Neural cell (in vitro differentiated cells): ENCODE measurements around the gene RNF19B. TPM values are rescaled to one million over a fixed set of nuclear protein-coding genes. Genes with fewer than 3 reads are reported as not detected.

Source experiments
- H2AFZ ChIP-seq: fragments of 200-600, 300-800 bp; sonication (generic), shearing (Covaris generic); 2 replicates; pipeline ENCODE4 v1.6.0; 2014; ENCODE audit warnings: low read depth, mild to moderate bottlenecking, antibody characterized with exemption, low read length, moderate library complexity
- H3F3A ChIP-seq: fragments of 200-600 bp; shearing (Covaris generic); 2 replicates; pipeline ENCODE4 v1.6.1; 2016; ENCODE audit warnings: mild to moderate bottlenecking, moderate library complexity, mixed read lengths, antibody characterized with exemption, low read length; ENCODE audit not compliant: insufficient read depth, poor library complexity, severe bottlenecking
- H3K27ac ChIP-seq: fragments of 200-600, 300-800 bp; sonication (generic), shearing (Covaris generic); 2 replicates; pipeline ENCODE4 v1.5.1; 2014; ENCODE audit warnings: mild to moderate bottlenecking, low read length, moderate library complexity
- H3K27me3 ChIP-seq: fragments of 300-800, 200-600 bp; sonication (generic), shearing (Covaris generic); 2 replicates; pipeline ENCODE4 v1.6.0; 2014; ENCODE audit warnings: mild to moderate bottlenecking, low read depth, low read length, moderate library complexity; ENCODE audit not compliant: insufficient read depth
- H3K36me3 ChIP-seq: fragments of 300-800, 200-600 bp; sonication (generic), shearing (Covaris generic); 2 replicates; pipeline ENCODE4 v1.5.1; 2014; ENCODE audit warnings: mild to moderate bottlenecking, antibody characterized with exemption, low read length, moderate library complexity; ENCODE audit not compliant: insufficient read depth
- H3K4me2 ChIP-seq: fragments of 300-800, 200-600 bp; sonication (generic), shearing (Covaris generic); 2 replicates; pipeline ENCODE4 v1.6.0; 2014; ENCODE audit warnings: mild to moderate bottlenecking, low read length
- H3K4me3 ChIP-seq: fragments of 300-800, 200-600 bp; sonication (generic), shearing (Covaris generic); 2 replicates; pipeline ENCODE4 v1.5.1; 2014; ENCODE audit warnings: mild to moderate bottlenecking, low read length, moderate library complexity
- H3K79me2 ChIP-seq: fragments of 200-600 bp; shearing (Covaris generic); replicated peaks from 2 replicates; pipeline ENCODE4 v1.6.0; 2014; ENCODE audit warnings: mild to moderate bottlenecking, low read length, moderate library complexity; ENCODE audit not compliant: insufficient read depth
- H3K9ac ChIP-seq: fragments of 300-800, 200-600 bp; sonication (generic), shearing (Covaris generic); 2 replicates; pipeline ENCODE4 v1.6.1; 2016; ENCODE audit warnings: mild to moderate bottlenecking, low read length, mixed read lengths
- H3K9me2 ChIP-seq: fragments of 200-600 bp; shearing (Covaris generic); 2 replicates; pipeline ENCODE4 v1.6.1; 2016; ENCODE audit warnings: mild to moderate bottlenecking, low read length, mixed read lengths; ENCODE audit not compliant: insufficient read depth
- H3K9me3 ChIP-seq: fragments of 200-600, 300-800 bp; sonication (generic), shearing (Covaris generic); 2 replicates; pipeline ENCODE4 v1.6.1; 2016; ENCODE audit warnings: mild to moderate bottlenecking, mixed run types, low read length, moderate library complexity, mixed read lengths
- H4K20me1 ChIP-seq: fragments of 200-600 bp; shearing (Covaris generic); 2 replicates; pipeline ENCODE4 v1.6.1; 2016; ENCODE audit warnings: mild to moderate bottlenecking, mixed run types; ENCODE audit not compliant: insufficient read depth
- EP300 ChIP-seq: fragments of 450-650 bp; conservative IDR thresholded peaks from 2 replicates; pipeline ENCODE4 v1.6.1; 2014; ENCODE audit warnings: antibody characterized with exemption, mild to moderate bottlenecking, moderate library complexity; ENCODE audit not compliant: poor library complexity, severe bottlenecking
- EZH2 ChIP-seq: fragments of 200-600, 300-800 bp; shearing (Covaris generic), sonication (generic); IDR thresholded peaks from 2 replicates; pipeline ENCODE4 v1.6.1; 2014; ENCODE audit warnings: antibody characterized with exemption, low read length, borderline replicate concordance, mild to moderate bottlenecking; ENCODE audit not compliant: insufficient read depth, poor library complexity, severe bottlenecking
- MXI1 ChIP-seq: fragments of 450-650 bp; conservative IDR thresholded peaks from 2 replicates; pipeline ENCODE4 v1.6.1; 2014; ENCODE audit warnings: antibody characterized with exemption, mild to moderate bottlenecking; ENCODE audit not compliant: poor library complexity, severe bottlenecking
- POLR2AphosphoS5 ChIP-seq: IDR thresholded peaks from 2 replicates; pipeline ENCODE4 v1.6.1; 2012
- RAD21 ChIP-seq: fragments of 450-650 bp; conservative IDR thresholded peaks from 2 replicates; pipeline ENCODE4 v1.6.1; 2014; ENCODE audit warnings: antibody characterized with exemption, mild to moderate bottlenecking, moderate library complexity
- SMC3 ChIP-seq: fragments of 450-650 bp; conservative IDR thresholded peaks from 2 replicates; pipeline ENCODE4 v1.6.1; 2014; ENCODE audit warnings: antibody characterized with exemption, mild to moderate bottlenecking, moderate library complexity; ENCODE audit not compliant: poor library complexity
- TAF1 ChIP-seq: IDR thresholded peaks from 2 replicates; pipeline ENCODE4 v1.6.1; 2012; ENCODE audit warnings: low read depth
- polyA plus RNA-seq: library from polyadenylated mRNA; depleted of rRNA; stranded (reverse); fragments of >200 nt; gene quantifications from 2 replicates; pipeline ENCODE4 v1.2.3, GENCODE V29; 2014
- TF ChIP-seq, protein P1 (sequence below): fragments of 450-650 bp; IDR thresholded peaks from 2 replicates; pipeline ENCODE4 v1.5.1; 2014; ENCODE audit warnings: antibody characterized with exemption, mild to moderate bottlenecking, moderate library complexity; ENCODE audit not compliant: poor library complexity, severe bottlenecking
- TF ChIP-seq, protein P2 (sequence below): IDR thresholded peaks from 2 replicates; pipeline ENCODE4 v1.6.1; 2012; ENCODE audit warnings: borderline replicate concordance

RNF19B gene
- polyA plus RNA-seq, 1 donor from 2014 or later, result 22.1 TPM

DNA sequence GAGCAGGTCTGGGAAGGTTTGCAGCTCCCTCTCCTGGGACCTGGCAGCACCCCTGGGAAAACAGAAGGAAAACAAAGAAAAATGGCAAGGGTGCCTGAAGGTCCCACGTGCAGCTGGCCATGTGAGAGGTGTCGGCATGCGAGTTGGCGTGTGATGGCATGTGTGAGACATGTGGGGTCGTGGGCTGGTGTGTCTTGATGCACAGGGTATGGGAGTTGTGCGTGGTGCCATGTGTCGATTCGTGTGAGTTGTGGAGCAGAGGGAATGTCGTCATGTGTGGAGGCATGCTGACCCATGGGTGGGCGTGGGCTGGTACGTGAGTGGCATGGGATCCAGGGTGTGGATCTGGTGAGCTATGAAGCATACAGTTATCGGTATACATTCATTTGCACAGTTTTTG, 77.0 kb downstream of the RNF19B start:
- Histone ChIP-seq H3K27ac (no peak overlapping the region), H3K4me2 (no peak overlapping the region), H3K36me3 (no peaks in the 10 kb centered on the region), H3K9me2 (no peaks in the 10 kb centered on the region), H4K20me1 (no peaks in the 10 kb centered on the region), H3K4me3 (no peak overlapping the region), H3K9me3 (no peaks in the 10 kb centered on the region), H3K9ac (no peak overlapping the region), H3F3A (no peaks in the 10 kb centered on the region), H2AFZ (no peak overlapping the region), H3K79me2 (no peaks in the 10 kb centered on the region), H3K27me3 (peaks cover 34% of the 10 kb centered on the region)
- TF ChIP-seq, protein P1, sequence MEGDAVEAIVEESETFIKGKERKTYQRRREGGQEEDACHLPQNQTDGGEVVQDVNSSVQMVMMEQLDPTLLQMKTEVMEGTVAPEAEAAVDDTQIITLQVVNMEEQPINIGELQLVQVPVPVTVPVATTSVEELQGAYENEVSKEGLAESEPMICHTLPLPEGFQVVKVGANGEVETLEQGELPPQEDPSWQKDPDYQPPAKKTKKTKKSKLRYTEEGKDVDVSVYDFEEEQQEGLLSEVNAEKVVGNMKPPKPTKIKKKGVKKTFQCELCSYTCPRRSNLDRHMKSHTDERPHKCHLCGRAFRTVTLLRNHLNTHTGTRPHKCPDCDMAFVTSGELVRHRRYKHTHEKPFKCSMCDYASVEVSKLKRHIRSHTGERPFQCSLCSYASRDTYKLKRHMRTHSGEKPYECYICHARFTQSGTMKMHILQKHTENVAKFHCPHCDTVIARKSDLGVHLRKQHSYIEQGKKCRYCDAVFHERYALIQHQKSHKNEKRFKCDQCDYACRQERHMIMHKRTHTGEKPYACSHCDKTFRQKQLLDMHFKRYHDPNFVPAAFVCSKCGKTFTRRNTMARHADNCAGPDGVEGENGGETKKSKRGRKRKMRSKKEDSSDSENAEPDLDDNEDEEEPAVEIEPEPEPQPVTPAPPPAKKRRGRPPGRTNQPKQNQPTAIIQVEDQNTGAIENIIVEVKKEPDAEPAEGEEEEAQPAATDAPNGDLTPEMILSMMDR, result no peak
- no peak for TF ChIP-seq EP300
- TF ChIP-seq EZH2, result no peak
- no peak for TF ChIP-seq MXI1
- TF ChIP-seq, protein P2, sequence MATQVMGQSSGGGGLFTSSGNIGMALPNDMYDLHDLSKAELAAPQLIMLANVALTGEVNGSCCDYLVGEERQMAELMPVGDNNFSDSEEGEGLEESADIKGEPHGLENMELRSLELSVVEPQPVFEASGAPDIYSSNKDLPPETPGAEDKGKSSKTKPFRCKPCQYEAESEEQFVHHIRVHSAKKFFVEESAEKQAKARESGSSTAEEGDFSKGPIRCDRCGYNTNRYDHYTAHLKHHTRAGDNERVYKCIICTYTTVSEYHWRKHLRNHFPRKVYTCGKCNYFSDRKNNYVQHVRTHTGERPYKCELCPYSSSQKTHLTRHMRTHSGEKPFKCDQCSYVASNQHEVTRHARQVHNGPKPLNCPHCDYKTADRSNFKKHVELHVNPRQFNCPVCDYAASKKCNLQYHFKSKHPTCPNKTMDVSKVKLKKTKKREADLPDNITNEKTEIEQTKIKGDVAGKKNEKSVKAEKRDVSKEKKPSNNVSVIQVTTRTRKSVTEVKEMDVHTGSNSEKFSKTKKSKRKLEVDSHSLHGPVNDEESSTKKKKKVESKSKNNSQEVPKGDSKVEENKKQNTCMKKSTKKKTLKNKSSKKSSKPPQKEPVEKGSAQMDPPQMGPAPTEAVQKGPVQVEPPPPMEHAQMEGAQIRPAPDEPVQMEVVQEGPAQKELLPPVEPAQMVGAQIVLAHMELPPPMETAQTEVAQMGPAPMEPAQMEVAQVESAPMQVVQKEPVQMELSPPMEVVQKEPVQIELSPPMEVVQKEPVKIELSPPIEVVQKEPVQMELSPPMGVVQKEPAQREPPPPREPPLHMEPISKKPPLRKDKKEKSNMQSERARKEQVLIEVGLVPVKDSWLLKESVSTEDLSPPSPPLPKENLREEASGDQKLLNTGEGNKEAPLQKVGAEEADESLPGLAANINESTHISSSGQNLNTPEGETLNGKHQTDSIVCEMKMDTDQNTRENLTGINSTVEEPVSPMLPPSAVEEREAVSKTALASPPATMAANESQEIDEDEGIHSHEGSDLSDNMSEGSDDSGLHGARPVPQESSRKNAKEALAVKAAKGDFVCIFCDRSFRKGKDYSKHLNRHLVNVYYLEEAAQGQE, result no peak
- TF ChIP-seq POLR2AphosphoS5, result no peak
- TF ChIP-seq SMC3, result no peak
- TF ChIP-seq TAF1, result no peak
- TF ChIP-seq RAD21, result no peak

DNA sequence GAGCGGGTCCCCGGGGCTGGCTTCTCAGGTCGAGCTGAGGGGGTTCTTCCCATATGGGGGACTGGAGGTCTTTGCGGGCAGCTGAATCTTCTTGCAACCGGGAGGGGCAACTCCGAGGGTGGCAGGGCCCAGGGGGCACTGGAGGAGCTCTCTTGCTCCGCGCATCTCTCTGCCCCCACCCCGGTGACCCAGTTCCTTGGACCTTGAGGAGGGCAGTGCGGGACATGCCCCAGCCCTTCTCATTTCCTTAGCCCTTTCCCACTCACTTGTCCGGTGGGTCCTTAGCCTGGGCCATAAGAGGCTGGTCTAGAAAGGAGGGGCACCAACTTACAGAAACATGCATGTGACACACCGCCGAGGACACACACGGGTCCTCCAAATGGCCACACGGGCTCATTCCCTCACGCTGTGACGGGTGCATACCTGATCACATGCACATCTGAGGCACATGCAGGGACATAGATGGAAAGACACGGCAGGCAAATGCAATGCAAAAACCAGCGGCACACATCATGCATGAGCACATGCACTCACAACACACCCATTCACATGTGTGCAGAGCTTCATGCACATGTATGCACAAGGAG, 77.7 kb downstream of the RNF19B start:
- H3K9ac ChIP-seq, result peak overlapping the region; percentile 34
- H2AFZ ChIP-seq, result no peak overlapping the region
- H4K20me1 ChIP-seq, result no peaks in the 10 kb centered on the region
- H3K27me3 ChIP-seq, result peaks cover 30% of the 10 kb centered on the region
- no peak overlapping the region for H3K4me2 ChIP-seq
- no peaks in the 10 kb centered on the region for H3K9me3 ChIP-seq
- no peaks in the 10 kb centered on the region for H3K36me3 ChIP-seq
- no peaks in the 10 kb centered on the region for H3F3A ChIP-seq
- no peaks in the 10 kb centered on the region for H3K79me2 ChIP-seq
- H3K4me3 ChIP-seq, result peak overlapping the region; percentile 62
- H3K27ac ChIP-seq, result no peak overlapping the region
- TF ChIP-seq RAD21, result no peak
- TF ChIP-seq EP300, result no peak
- TF ChIP-seq, protein P2, result no peak
- TF ChIP-seq TAF1, result no peak
- TF ChIP-seq SMC3, result no peak
- TF ChIP-seq MXI1, result no peak
- TF ChIP-seq POLR2AphosphoS5, result no peak
- no peak for TF ChIP-seq EZH2
- TF ChIP-seq, protein P1, result no peak
- H3K9me2 ChIP-seq, result no peaks in the 10 kb centered on the region
